NCI-H446 treated with DMSO at 0.1 percent for 48 hours (cell line): ENCODE data around the gene ZNF282.
A peak's percentile ranks its signal among the peaks of the same experiment; 100 is the strongest.

Experiments used
- DNase-seq: peaks from one replicate; lab custom pipeline; 2025; lab: John Stamatoyannopoulos, UW

Gene ZNF282

GRCh38 chr7:149195180-149196150 is at the start of gene ZNF282:
TSS of gene ZNF282 (plus strand) at chr7:149195546. CDS start at chr7:149195590, 44 bp downstream.
- peak; percentile 69 for DNase-seq

- peak; percentile 43 for DNase-seq
These were observed 48.1 kb upstream of the ZNF282 start, which contains the start of gene ZNF398 for GRCh38 chr7:149147072-149147751. TSS of gene ZNF398 (plus strand) at chr7:149147453. CDS start at chr7:149147743, 290 bp downstream.

- DNase-seq, result no peak
These were observed 47.3 kb upstream of the ZNF282 start for GRCh38 chr7:149147752-149148653.

GRCh38 chr7:149150981-149151380 is 44.4 kb upstream of the ZNF282 start:
- DNase-seq, result no peak

- no peak for DNase-seq
These were observed 42.0 kb upstream of the ZNF282 start for GRCh38 chr7:149153346-149153745.

- no peak for DNase-seq
These were observed 41.3 kb upstream of the ZNF282 start for GRCh38 chr7:149154056-149154455.

GRCh38 chr7:149156898-149157297 is 38.4 kb upstream of the ZNF282 start:
- DNase-seq, result no peak

- no peak for DNase-seq
These were observed 34.0 kb upstream of the ZNF282 start for GRCh38 chr7:149161241-149161848.

- DNase-seq, result no peak
These were observed 29.2 kb upstream of the ZNF282 start for GRCh38 chr7:149166142-149166541.

- DNase-seq, result no peak
These were observed 28.6 kb upstream of the ZNF282 start for GRCh38 chr7:149166630-149167352.

- no peak for DNase-seq
These were observed 23.3 kb upstream of the ZNF282 start for GRCh38 chr7:149171892-149172533.

- no peak for DNase-seq
These were observed 22.8 kb upstream of the ZNF282 start for GRCh38 chr7:149172534-149172920.

- DNase-seq, result no peak
These were observed 20.2 kb upstream of the ZNF282 start for GRCh38 chr7:149175150-149175549.

GRCh38 chr7:149179241-149179640 is 16.1 kb upstream of the ZNF282 start:
- no peak for DNase-seq

GRCh38 chr7:149180722-149181449 is 14.5 kb upstream of the ZNF282 start:
- no peak for DNase-seq

GRCh38 chr7:149181450-149181790 is 13.9 kb upstream of the ZNF282 start:
- no peak for DNase-seq

GRCh38 chr7:149184274-149184673 is 11.1 kb upstream of the ZNF282 start:
- DNase-seq, result no peak

- DNase-seq, result no peak
These were observed 7.1 kb upstream of the ZNF282 start for GRCh38 chr7:149188213-149188612.

- no peak for DNase-seq
These were observed 6.6 kb upstream of the ZNF282 start for GRCh38 chr7:149188637-149189259.
